Endothelial cell of umbilical vein (primary cell): ENCODE measurements around the gene CDY1.
"Not testable (repeated sequence)": the region's sequence is repeated elsewhere in the genome, so short reads cannot be mapped to it uniquely, and the experiment has no call there.

ENCODE experiments used
- EZH2 ChIP-seq: IDR thresholded peaks from 2 replicates; pipeline ENCODE4 v1.6.1; 2012; ENCODE audit warnings: borderline replicate concordance, low read depth, mild to moderate bottlenecking, moderate library complexity, low read length, inconsistent platforms; ENCODE audit not compliant: severe bottlenecking
- FOS ChIP-seq: IDR thresholded peaks from 2 replicates; pipeline ENCODE4 v1.6.1; 2011; ENCODE audit warnings: mild to moderate bottlenecking, low read length, moderate library complexity, borderline replicate concordance; ENCODE audit not compliant: insufficient read depth
- GATA2 ChIP-seq: IDR thresholded peaks from 2 replicates; pipeline ENCODE4 v1.7.0; 2011; ENCODE audit warnings: low read depth, mild to moderate bottlenecking, moderate library complexity, mixed read lengths, low read length; ENCODE audit not compliant: insufficient read length, insufficient read depth
- JUN ChIP-seq: IDR thresholded peaks from 2 replicates; pipeline ENCODE4 v1.6.1; 2011; ENCODE audit warnings: borderline replicate concordance, low read depth; ENCODE audit not compliant: insufficient read length, insufficient read depth
- MYC ChIP-seq: IDR thresholded peaks from one replicate; pipeline ENCODE4 v1.6.1; 2011; ENCODE audit warnings: mild to moderate bottlenecking, low read depth, low read length
- POLR2A ChIP-seq: IDR thresholded peaks from 2 replicates; pipeline ENCODE4 v1.6.1; 2012; ENCODE audit warnings: low read depth, mild to moderate bottlenecking, control low read depth, low read length
- POLR2AphosphoS5 ChIP-seq: IDR thresholded peaks from 2 replicates; pipeline ENCODE4 v1.6.1; 2012; ENCODE audit warnings: low read depth, mild to moderate bottlenecking, control low read depth, low read length, moderate library complexity; ENCODE audit not compliant: insufficient read depth
- TF ChIP-seq, protein P1 (sequence below), 2 donors: IDR thresholded peaks; 1 replicate in 1 of 2; 2 replicates in 1 of 2; pipeline ENCODE4 v1.5.1; 2011; ENCODE audit warnings: low read length in 2 of 2, mild to moderate bottlenecking in 2 of 2, moderate library complexity in 2 of 2, control low read depth in 1 of 2, inconsistent platforms in 1 of 2, low read depth in 1 of 2; ENCODE audit not compliant: insufficient read depth in 1 of 2; ENCODE audit errors: extremely low read depth in 1 of 2
- TF ChIP-seq, protein P2 (sequence below): IDR thresholded peaks from 2 replicates; pipeline ENCODE4 v1.6.1; 2011; ENCODE audit not compliant: insufficient read depth, insufficient read length

DNA sequence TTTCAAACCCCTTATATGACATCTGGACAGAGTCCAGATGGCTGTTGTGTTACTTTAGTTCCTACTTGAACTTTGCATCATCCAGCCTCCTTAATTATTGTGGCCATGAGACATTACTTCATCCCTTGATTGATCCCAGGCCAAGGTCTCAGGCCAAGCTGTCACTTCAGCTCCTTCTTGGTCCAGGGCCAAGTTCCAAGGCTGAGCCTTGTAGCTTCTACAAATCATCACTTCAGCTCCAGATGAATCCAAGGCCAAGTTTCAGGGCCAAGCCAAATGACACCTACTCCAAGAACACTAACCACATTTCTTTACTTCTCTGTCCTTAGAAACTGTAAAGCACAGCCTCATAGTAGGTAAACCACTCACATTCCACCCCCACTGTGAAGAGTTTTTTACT is 1.7 kb upstream of the CDY1 start:
- TF ChIP-seq POLR2A, EZH2, FOS, POLR2AphosphoS5, MYC, JUN, GATA2: not testable (repeated sequence)
- TF ChIP-seq, protein P1, sequence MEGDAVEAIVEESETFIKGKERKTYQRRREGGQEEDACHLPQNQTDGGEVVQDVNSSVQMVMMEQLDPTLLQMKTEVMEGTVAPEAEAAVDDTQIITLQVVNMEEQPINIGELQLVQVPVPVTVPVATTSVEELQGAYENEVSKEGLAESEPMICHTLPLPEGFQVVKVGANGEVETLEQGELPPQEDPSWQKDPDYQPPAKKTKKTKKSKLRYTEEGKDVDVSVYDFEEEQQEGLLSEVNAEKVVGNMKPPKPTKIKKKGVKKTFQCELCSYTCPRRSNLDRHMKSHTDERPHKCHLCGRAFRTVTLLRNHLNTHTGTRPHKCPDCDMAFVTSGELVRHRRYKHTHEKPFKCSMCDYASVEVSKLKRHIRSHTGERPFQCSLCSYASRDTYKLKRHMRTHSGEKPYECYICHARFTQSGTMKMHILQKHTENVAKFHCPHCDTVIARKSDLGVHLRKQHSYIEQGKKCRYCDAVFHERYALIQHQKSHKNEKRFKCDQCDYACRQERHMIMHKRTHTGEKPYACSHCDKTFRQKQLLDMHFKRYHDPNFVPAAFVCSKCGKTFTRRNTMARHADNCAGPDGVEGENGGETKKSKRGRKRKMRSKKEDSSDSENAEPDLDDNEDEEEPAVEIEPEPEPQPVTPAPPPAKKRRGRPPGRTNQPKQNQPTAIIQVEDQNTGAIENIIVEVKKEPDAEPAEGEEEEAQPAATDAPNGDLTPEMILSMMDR (IDR thresholded peaks at IDR 0.05; ENCODE audit: extremely low read depth in 1 of 2, insufficient read depth in 1 of 2, low read depth in 1 of 2, low read length in 2 of 2) = not testable (repeated sequence)
- TF ChIP-seq, protein P2, sequence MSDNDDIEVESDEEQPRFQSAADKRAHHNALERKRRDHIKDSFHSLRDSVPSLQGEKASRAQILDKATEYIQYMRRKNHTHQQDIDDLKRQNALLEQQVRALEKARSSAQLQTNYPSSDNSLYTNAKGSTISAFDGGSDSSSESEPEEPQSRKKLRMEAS = not testable (repeated sequence)
